Central memory CD8-positive, alpha-beta T cell (primary cell): Measurements from ENCODE around the gene MAOA.

Experiments used
- ATAC-seq: fragments of 150-1000 bp; cut with Tn5 transposase; replicated peaks from 2 replicates; pipeline ENCODE4 v1.10.0; 2022; ENCODE audit warnings: mild to moderate bottlenecking, moderate FRiP score, moderate number of reproducible peaks; ENCODE audit not compliant: poor library complexity, severe bottlenecking; ENCODE audit errors: extremely low read depth
- DNase-seq, 2 donors: peaks; one replicate each; pipeline ENCODE4 v3.0.0; 2021; ENCODE audit warnings: low spot score in 2 of 2
- H3K27ac Mint-ChIP-seq: one replicate; pipeline ENCODE4 v1.8.0; 2022; ENCODE audit warnings: low read depth, mild to moderate bottlenecking, moderate library complexity, mixed read lengths
- H3K27me3 Mint-ChIP-seq: one replicate; pipeline ENCODE4 v1.8.0; 2022; ENCODE audit warnings: mixed read lengths
- H3K36me3 Mint-ChIP-seq: one replicate; pipeline ENCODE4 v1.8.0; 2022; ENCODE audit warnings: mild to moderate bottlenecking, moderate library complexity, mixed read lengths; ENCODE audit not compliant: insufficient read depth
- H3K4me1 Mint-ChIP-seq: one replicate; pipeline ENCODE4 v1.8.0; 2022; ENCODE audit warnings: mixed read lengths
- H3K4me3 Mint-ChIP-seq: one replicate; pipeline ENCODE4 v1.8.0; 2022; ENCODE audit warnings: mild to moderate bottlenecking, moderate library complexity, mixed read lengths
- H3K9me3 Mint-ChIP-seq: one replicate; pipeline ENCODE4 v1.8.0; 2022; ENCODE audit warnings: mixed read lengths

MAOA gene

GRCh38 chrX:43728002-43728401 is 71.9 kb downstream of the MAOA start:
- no peaks in the 10 kb centered on the region for H3K27me3 Mint-ChIP-seq
- H3K9me3 Mint-ChIP-seq, result no peaks in the 10 kb centered on the region
- H3K27ac Mint-ChIP-seq, result no peak overlapping the region
- H3K36me3 Mint-ChIP-seq, result no peaks in the 10 kb centered on the region
- no peak overlapping the region for H3K4me3 Mint-ChIP-seq
- DNase-seq (no peak), ATAC-seq (no peak)
- no peaks in the 10 kb centered on the region for H3K4me1 Mint-ChIP-seq

- Mint-ChIP-seq H3K27ac (no peak overlapping the region), H3K9me3 (no peaks in the 10 kb centered on the region), H3K4me3 (no peak overlapping the region), H3K36me3 (no peaks in the 10 kb centered on the region), H3K4me1 (no peaks in the 10 kb centered on the region), H3K27me3 (no peaks in the 10 kb centered on the region)
- ATAC-seq (no peak), DNase-seq (no peak)
These were observed 72.9 kb downstream of the MAOA start for GRCh38 chrX:43728966-43729365.

DNA sequence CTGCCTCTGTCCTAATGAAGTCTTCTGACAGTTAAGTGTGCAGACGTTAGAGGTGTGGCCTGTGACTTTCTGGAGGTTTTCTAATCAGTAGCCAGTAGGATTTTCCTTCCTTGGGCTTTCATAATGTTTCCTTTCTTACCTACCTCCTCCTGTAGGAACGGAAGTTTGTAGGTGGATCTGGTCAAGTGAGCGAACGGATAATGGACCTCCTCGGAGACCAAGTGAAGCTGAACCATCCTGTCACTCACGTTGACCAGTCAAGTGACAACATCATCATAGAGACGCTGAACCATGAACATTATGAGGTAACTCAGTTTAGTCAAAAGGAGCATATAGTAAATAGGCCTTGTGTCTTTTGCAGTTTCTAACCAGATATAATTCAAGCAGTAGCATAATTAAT is 75.0 kb downstream of the MAOA start:
- no peak overlapping the region for H3K27ac Mint-ChIP-seq
- no peaks in the 10 kb centered on the region for H3K9me3 Mint-ChIP-seq
- no peaks in the 10 kb centered on the region for H3K27me3 Mint-ChIP-seq
- H3K4me3 Mint-ChIP-seq, result no peak overlapping the region
- no peak for DNase-seq
- H3K36me3 Mint-ChIP-seq, result no peaks in the 10 kb centered on the region
- no peak for ATAC-seq
- no peaks in the 10 kb centered on the region for H3K4me1 Mint-ChIP-seq

GRCh38 chrX:43733699-43734098 is 77.6 kb downstream of the MAOA start:
- Mint-ChIP-seq H3K4me1 (no peaks in the 10 kb centered on the region), H3K27me3 (no peaks in the 10 kb centered on the region), H3K4me3 (no peak overlapping the region), H3K9me3 (no peaks in the 10 kb centered on the region), H3K36me3 (no peaks in the 10 kb centered on the region), H3K27ac (no peak overlapping the region)
- ATAC-seq (no peak), DNase-seq (no peak)

GRCh38 chrX:43734444-43734843 is 78.3 kb downstream of the MAOA start:
- Mint-ChIP-seq H3K9me3 (no peaks in the 10 kb centered on the region), H3K27ac (no peak overlapping the region), H3K27me3 (no peaks in the 10 kb centered on the region), H3K4me3 (no peak overlapping the region), H3K36me3 (no peaks in the 10 kb centered on the region), H3K4me1 (no peaks in the 10 kb centered on the region)
- ATAC-seq (no peak), DNase-seq (no peak)

DNA sequence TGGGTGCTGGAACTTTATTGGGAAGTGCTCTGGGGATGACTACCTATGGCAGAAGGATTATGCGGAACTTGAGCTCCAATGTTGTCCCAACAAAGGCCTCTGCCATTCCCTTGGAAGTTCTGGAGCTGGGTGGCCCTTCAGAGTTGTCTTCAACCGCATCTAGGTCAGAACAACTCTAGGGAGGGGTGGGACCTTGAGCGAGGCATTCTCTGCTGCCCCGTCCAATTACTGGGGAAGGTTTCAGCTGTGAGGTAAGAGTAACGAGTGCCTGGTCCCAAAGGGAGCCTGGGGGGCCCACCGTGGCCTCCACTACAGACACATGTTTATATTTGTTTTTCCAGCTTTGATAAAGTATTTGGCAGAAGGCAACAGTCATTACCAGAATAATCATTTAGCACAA is 79.4 kb downstream of the MAOA start:
- Mint-ChIP-seq H3K4me3 (no peak overlapping the region), H3K36me3 (no peaks in the 10 kb centered on the region), H3K9me3 (no peaks in the 10 kb centered on the region), H3K4me1 (no peaks in the 10 kb centered on the region), H3K27me3 (no peaks in the 10 kb centered on the region), H3K27ac (no peak overlapping the region)
- no peak for DNase-seq
- ATAC-seq, result no peak

- no peak for DNase-seq
- H3K9me3 Mint-ChIP-seq, result no peaks in the 10 kb centered on the region
- ATAC-seq, result no peak
- H3K4me3 Mint-ChIP-seq, result no peak overlapping the region
- no peak overlapping the region for H3K27ac Mint-ChIP-seq
- H3K27me3 Mint-ChIP-seq, result no peaks in the 10 kb centered on the region
- H3K4me1 Mint-ChIP-seq, result no peaks in the 10 kb centered on the region
- no peaks in the 10 kb centered on the region for H3K36me3 Mint-ChIP-seq
These were observed 79.9 kb downstream of the MAOA start for GRCh38 chrX:43735957-43736356.

DNA sequence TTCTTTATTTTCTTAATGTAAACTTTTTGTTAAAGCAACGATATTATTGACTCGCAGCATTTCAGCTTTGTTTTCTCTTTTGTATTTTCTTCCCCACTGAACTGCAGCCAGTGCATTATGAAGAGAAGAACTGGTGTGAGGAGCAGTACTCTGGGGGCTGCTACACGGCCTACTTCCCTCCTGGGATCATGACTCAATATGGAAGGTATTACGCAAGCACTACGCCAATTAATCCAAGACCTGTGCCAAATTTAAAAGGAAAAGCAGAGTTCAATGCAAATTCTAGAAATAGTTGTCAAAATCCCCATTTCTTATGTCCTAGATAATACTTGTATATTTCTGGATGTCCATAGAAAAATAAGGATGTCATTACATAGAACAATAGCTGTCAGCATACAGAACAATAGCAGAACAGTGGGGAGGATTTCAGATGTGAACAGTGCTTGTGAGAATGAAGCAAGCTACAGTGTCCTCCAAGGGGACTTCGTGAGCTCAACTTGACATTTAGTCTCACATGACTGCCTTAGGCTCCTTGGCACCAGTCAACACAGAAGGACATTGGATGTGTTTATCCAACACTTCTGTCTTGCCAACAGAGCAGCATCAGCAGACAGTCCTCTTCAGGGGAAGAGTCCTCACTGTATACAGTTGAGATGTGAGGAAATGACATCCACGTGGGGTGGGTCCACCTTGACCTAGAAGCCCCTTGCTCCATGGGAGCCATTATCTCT is 85.9 kb downstream of the MAOA start:
- H3K9me3 Mint-ChIP-seq, result no peaks in the 10 kb centered on the region
- no peaks in the 10 kb centered on the region for H3K36me3 Mint-ChIP-seq
- H3K27me3 Mint-ChIP-seq, result no peaks in the 10 kb centered on the region
- no peak overlapping the region for H3K27ac Mint-ChIP-seq
- H3K4me1 Mint-ChIP-seq, result no peaks in the 10 kb centered on the region
- DNase-seq (no peak), ATAC-seq (no peak)
- H3K4me3 Mint-ChIP-seq, result no peak overlapping the region

- no peaks in the 10 kb centered on the region for H3K4me1 Mint-ChIP-seq
- no peak overlapping the region for H3K4me3 Mint-ChIP-seq
- ATAC-seq (no peak), DNase-seq (no peak)
- H3K27me3 Mint-ChIP-seq, result no peaks in the 10 kb centered on the region
- no peak overlapping the region for H3K27ac Mint-ChIP-seq
- H3K36me3 Mint-ChIP-seq, result no peaks in the 10 kb centered on the region
- H3K9me3 Mint-ChIP-seq, result no peaks in the 10 kb centered on the region
These were observed 87.2 kb downstream of the MAOA start for GRCh38 chrX:43743100-43743822.

DNA sequence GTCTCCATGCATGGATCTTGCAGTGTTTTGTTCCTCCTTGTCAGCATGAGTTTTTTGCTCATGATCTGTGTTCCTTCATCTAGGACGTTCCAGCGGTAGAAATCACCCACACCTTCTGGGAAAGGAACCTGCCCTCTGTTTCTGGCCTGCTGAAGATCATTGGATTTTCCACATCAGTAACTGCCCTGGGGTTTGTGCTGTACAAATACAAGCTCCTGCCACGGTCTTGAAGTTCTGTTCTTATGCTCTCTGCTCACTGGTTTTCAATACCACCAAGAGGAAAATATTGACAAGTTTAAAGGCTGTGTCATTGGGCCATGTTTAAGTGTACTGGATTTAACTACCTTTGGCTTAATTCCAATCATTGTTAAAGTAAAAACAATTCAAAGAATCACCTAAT is 88.2 kb downstream of the MAOA start:
- no peak for ATAC-seq

GRCh38 chrX:43745938-43746721 is 90.0 kb downstream of the MAOA start:
- DNase-seq (no peak), ATAC-seq (no peak)
- no peak overlapping the region for H3K4me3 Mint-ChIP-seq
- peaks cover 2% of the 10 kb centered on the region for H3K36me3 Mint-ChIP-seq
- H3K9me3 Mint-ChIP-seq, result no peaks in the 10 kb centered on the region
- H3K4me1 Mint-ChIP-seq, result no peaks in the 10 kb centered on the region
- H3K27ac Mint-ChIP-seq, result no peak overlapping the region
- no peaks in the 10 kb centered on the region for H3K27me3 Mint-ChIP-seq

More for the DNA sequence above, 88.2 kb downstream of the MAOA start:
- Mint-ChIP-seq H3K36me3 (no peaks in the 10 kb centered on the region), H3K27me3 (no peaks in the 10 kb centered on the region), H3K4me3 (no peak overlapping the region), H3K4me1 (no peaks in the 10 kb centered on the region), H3K9me3 (no peaks in the 10 kb centered on the region), H3K27ac (no peak overlapping the region)
- DNase-seq, result no peak

DNA sequence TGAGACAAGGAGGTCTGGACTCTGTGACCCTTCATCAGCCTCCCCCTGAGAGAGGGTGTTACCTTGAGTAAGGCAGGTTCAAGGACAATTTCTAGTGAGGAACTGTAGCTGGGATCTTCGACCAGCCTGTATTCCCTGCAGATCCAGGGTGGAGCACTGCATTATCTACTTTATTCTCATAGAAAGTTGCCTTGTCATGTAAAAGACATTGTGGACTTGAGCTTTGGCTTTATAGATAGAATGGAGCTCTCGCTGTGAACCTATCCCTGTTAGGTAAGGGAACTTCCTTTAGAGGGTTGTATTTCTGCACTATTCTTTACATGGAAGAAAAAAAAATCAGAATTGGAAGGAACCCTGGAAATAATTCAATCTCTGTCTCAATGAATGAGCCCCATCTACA is 91.4 kb downstream of the MAOA start:
- H3K9me3 Mint-ChIP-seq, result no peaks in the 10 kb centered on the region
- ATAC-seq (no peak), DNase-seq (no peak)
- no peak overlapping the region for H3K4me3 Mint-ChIP-seq
- peaks cover 2% of the 10 kb centered on the region for H3K36me3 Mint-ChIP-seq
- no peak overlapping the region for H3K27ac Mint-ChIP-seq
- H3K27me3 Mint-ChIP-seq, result no peaks in the 10 kb centered on the region
- no peaks in the 10 kb centered on the region for H3K4me1 Mint-ChIP-seq

GRCh38 chrX:43750248-43750676 is 94.2 kb downstream of the MAOA start:
- Mint-ChIP-seq H3K27me3 (peaks cover 2% of the 10 kb centered on the region), H3K36me3 (peaks cover 2% of the 10 kb centered on the region), H3K9me3 (no peaks in the 10 kb centered on the region), H3K4me3 (no peak overlapping the region), H3K27ac (no peak overlapping the region), H3K4me1 (no peaks in the 10 kb centered on the region)
- DNase-seq (peak; percentile 13 to 23), ATAC-seq (no peak)
